Gastrocnemius medialis (tissue), 4 donors: ENCODE data around the gene P2RX1. TPM values are rescaled to one million over a fixed set of nuclear protein-coding genes. Genes with fewer than 3 reads are reported as not detected.
"Not testable (repeated sequence)": the region's sequence is repeated elsewhere in the genome, so short reads cannot be mapped to it uniquely, and the experiment has no call there.

Experiments
- ATAC-seq, 2 donors: fragments of 150-250 bp; one replicate each; pipeline ENCODE4 v1.9.1; 2016
- DNase-seq, 2 donors: peaks; one replicate each; pipeline ENCODE4 v3.0.0-alpha.2; 2019
- H3K27ac ChIP-seq, 4 donors: fragments of 200-600 bp; sonication (generic); 1 replicate in 1 of 4; 2 replicates in 3 of 4; pipeline ENCODE4 v1.5.1; 2016 to 2018; ENCODE audit warnings: mild to moderate bottlenecking in 2 of 4, moderate library complexity in 1 of 4
- H3K27me3 ChIP-seq, 3 donors: fragments of 200-600 bp; sonication (generic) in 2 of 3; 1 replicate in 1 of 3; 2 replicates in 2 of 3; pipeline versions ENCODE4 v1.5.1 to v1.6.0; 2016 to 2019; ENCODE audit warnings: mild to moderate bottlenecking in 1 of 3, moderate library complexity in 1 of 3
- H3K36me3 ChIP-seq, 2 donors: fragments of 200-600 bp; sonication (generic) in 1 of 2; one replicate each; pipeline ENCODE4 v1.5.1; 2017 to 2018
- H3K4me1 ChIP-seq, 2 donors: fragments of 200-600 bp; sonication (generic) in 1 of 2; one replicate each; pipeline ENCODE4 v1.5.1; 2016 to 2017; ENCODE audit warnings: mild to moderate bottlenecking in 2 of 2
- H3K4me3 ChIP-seq, 4 donors: fragments of 200-600 bp; sonication (generic) in 3 of 4; 1 replicate in 1 of 4; 2 replicates in 3 of 4; pipeline ENCODE4 v1.5.1; 2016 to 2019; ENCODE audit warnings: mild to moderate bottlenecking in 2 of 4
- H3K9me3 ChIP-seq, 3 donors: fragments of 200-600 bp; sonication (generic) in 2 of 3; 1 replicate in 1 of 3; 2 replicates in 2 of 3; pipeline ENCODE4 v1.5.1; 2016 to 2019
- CTCF ChIP-seq, 5 experiments: fragments of 450-650 bp in 3 of 5; fragments of 200-600 bp in 2 of 5; sonication (generic) in 2 of 5; IDR thresholded peaks in 4 of 5; conservative IDR thresholded peaks in 1 of 5; 1 replicate in 4 of 5; 2 replicates in 1 of 5; pipeline ENCODE4 v1.5.1; 2016 to 2019; ENCODE audit warnings: antibody characterized with exemption in 5 of 5, mild to moderate bottlenecking in 3 of 5, moderate library complexity in 3 of 5
- POLR2A ChIP-seq, 2 donors: fragments of 450-650 bp; IDR thresholded peaks; one replicate each; pipeline ENCODE4 v1.6.1; 2017; ENCODE audit warnings: antibody characterized with exemption in 2 of 2, mild to moderate bottlenecking in 2 of 2, moderate library complexity in 2 of 2
- in situ Hi-C, 4 donors: fragments of 200-750 bp; cut with MboI; loops; one replicate each; pipeline versions ENCODE4 v1.15.0 to v1.8.0; 2017; ENCODE audit warnings: low sequenced_read_pairs in 4 of 4
- intact Hi-C: fragments of 100-400 bp; cut with DNase I; formaldehyde crosslinking; loops from one replicate; pipeline ENCODE4 v1.15.1; 2023; ENCODE audit warnings: low total_unique reads
- total RNA-seq, 4 donors: library from RNA; depleted of rRNA; stranded (reverse); fragments of >200 nt; gene quantifications; one replicate each; pipeline versions ENCODE4 v1.1.0 to v1.2.3, GENCODE V29; 2016

P2RX1 gene
- total RNA-seq, 4 donors from 2014 or later: 0.25 to 0.59 (median 0.38) TPM; not detected in 1

GRCh38 chr17:3950584-3950983 lies 34.3 kb upstream of the P2RX1 start:
- no peak for DNase-seq
- no peak for ATAC-seq
- TF ChIP-seq CTCF (IDR thresholded peaks at IDR 0.05 in 4 of 5, conservative IDR thresholded peaks at IDR 0.05 in 1 of 5): no peak
- no peak for TF ChIP-seq POLR2A (IDR thresholded peaks at IDR 0.05)

GRCh38 chr17:3949418-3949817 lies 33.2 kb upstream of the P2RX1 start:
- no peak for TF ChIP-seq POLR2A (IDR thresholded peaks at IDR 0.05)
- no peak for TF ChIP-seq CTCF (IDR thresholded peaks at IDR 0.05 in 4 of 5, conservative IDR thresholded peaks at IDR 0.05 in 1 of 5)
- no peaks in the 10 kb centered on the region for H3K36me3 ChIP-seq
- ATAC-seq (no peak), DNase-seq (no peak)
- no peaks in the 10 kb centered on the region for H3K27me3 ChIP-seq
- no peak overlapping the region for H3K4me3 ChIP-seq
- in situ Hi-C loops: no loop called here
- H3K4me1 ChIP-seq: peaks cover 0 to 1% of the 10 kb centered on the region in 2 donors
- no peaks in the 10 kb centered on the region for H3K9me3 ChIP-seq
- intact Hi-C loops: no loop called here
- H3K27ac ChIP-seq: no peak overlapping the region

More at GRCh38 chr17:3950584-3950983, 34.3 kb upstream of the P2RX1 start:
- Histone ChIP-seq H3K27ac (no peak overlapping the region), H3K27me3 (no peaks in the 10 kb centered on the region), H3K4me3 (no peak overlapping the region), H3K9me3 (no peaks in the 10 kb centered on the region), H3K4me1 (no peaks in the 10 kb centered on the region), H3K36me3 (no peaks in the 10 kb centered on the region)
- in situ Hi-C loops: no loop called here
- intact Hi-C loops: no loop called here

GRCh38 chr17:3948551-3948950 lies 32.3 kb upstream of the P2RX1 start:
- in situ Hi-C loops, H3K27me3 ChIP-seq, ATAC-seq, H3K4me1 ChIP-seq, H3K36me3 ChIP-seq, H3K9me3 ChIP-seq, DNase-seq, H3K4me3 ChIP-seq, intact Hi-C loops, H3K27ac ChIP-seq: not testable (repeated sequence)

- Histone ChIP-seq H3K36me3 (no peaks in the 10 kb centered on the region), H3K27me3 (no peaks in the 10 kb centered on the region), H3K4me3 (no peak overlapping the region), H3K9me3 (no peaks in the 10 kb centered on the region), H3K4me1 (peaks cover 6 to 10% of the 10 kb centered on the region in 2 donors), H3K27ac (no peak overlapping the region)
- no peak for DNase-seq
- ATAC-seq: no peak
- intact Hi-C loops (no loop called here), in situ Hi-C loops (no loop called here)
- TF ChIP-seq POLR2A (IDR thresholded peaks at IDR 0.05) (no peak), CTCF (IDR thresholded peaks at IDR 0.05 in 4 of 5, conservative IDR thresholded peaks at IDR 0.05 in 1 of 5) (no peak)
Measured at GRCh38 chr17:3947318-3947810, 31.1 kb upstream of the P2RX1 start.

GRCh38 chr17:3946711-3947235 lies 30.5 kb upstream of the P2RX1 start:
- no peak overlapping the region for H3K4me3 ChIP-seq
- intact Hi-C loops (no loop called here), in situ Hi-C loops (no loop called here)
- no peak overlapping the region for H3K27ac ChIP-seq
- ATAC-seq: no peak
- DNase-seq: no peak
- no peaks in the 10 kb centered on the region for H3K27me3 ChIP-seq
- no peak for TF ChIP-seq POLR2A (IDR thresholded peaks at IDR 0.05)
- no peak for TF ChIP-seq CTCF (IDR thresholded peaks at IDR 0.05 in 4 of 5, conservative IDR thresholded peaks at IDR 0.05 in 1 of 5)
- no peaks in the 10 kb centered on the region for H3K9me3 ChIP-seq
- no peaks in the 10 kb centered on the region for H3K36me3 ChIP-seq
- peaks cover 6 to 10% of the 10 kb centered on the region in 2 donors for H3K4me1 ChIP-seq
